ENCODE measurements around the gene TOX2. TPM values are rescaled to one million over a fixed set of nuclear protein-coding genes. Genes with fewer than 3 reads are reported as not detected.

Gene TOX2
- total RNA-seq, 1 experiment from 2014 or later: 0.06 TPM

DNA sequence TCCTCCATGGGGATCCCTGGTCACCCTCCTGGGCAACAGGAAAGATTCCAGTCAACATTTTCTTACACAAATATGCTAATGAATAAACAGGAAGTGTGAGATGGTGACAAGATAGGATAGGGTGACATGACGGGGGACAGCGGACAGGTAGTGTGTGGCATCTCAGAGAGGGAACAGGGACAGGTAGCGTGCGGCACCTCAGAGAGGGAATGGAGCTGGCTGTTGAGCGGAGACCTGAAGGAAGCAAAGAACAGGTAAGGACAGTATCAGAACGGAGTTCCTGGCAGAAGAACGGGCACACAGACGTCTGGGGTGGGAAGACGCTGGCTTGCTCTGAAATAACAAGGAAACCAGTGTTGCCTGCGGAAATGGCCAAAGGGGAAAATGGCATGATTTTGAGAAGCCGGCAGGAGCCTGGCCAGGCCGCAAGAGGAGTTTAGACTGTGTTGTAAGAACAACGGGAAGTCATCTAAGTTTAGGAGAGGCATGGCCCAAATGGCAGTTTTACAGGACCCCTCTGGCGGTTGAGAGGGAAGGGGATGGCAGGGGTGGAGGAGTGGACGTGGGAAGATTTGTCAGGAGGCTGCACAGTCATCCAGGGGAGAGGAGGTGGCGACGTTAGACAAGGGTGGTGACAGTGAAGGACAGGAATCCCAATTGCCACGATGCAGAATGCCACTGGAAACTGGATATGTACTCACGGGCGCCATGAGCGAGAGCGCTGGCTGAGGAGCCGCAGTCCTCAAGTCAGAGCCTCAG, 160.7 kb downstream of the TOX2 start:
- no peak for DNase-seq (ENCODE audit: low read depth)

DNA sequence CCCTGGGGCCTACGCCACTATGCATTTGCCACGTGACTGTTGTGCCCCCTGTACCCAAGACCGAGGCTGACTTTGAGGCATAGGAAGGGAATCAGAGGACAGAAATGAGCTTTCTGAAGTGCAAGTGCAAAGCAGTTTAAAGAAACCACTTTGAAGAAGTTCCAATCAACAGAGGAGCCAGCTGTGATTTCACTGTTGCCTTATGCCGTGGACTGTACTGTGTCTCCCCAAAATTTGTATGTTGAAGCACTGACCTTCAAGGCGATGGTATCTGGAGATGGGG, 161.2 kb downstream of the TOX2 start:
- DNase-seq (ENCODE audit: low read depth): no peak

DNA sequence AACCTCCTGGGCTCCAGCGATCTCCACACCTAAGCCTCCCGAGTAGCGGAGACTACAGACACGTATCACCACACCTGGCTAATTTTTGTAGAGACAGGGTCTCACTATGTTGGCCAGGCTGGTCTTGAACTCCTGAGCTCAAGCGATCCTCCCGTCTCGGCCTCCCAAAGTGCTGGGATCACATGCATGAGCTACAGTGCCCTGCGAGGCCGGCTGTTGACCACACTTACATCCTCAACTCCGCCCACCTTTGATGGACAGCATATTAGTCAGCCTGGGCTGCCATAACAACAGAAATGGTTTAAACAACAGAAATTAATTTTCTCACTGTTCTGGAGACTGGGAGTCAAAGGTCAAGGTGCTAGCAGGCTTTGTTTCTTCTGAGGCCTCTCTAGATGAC, 164.6 kb downstream of the TOX2 start:
- DNase-seq (ENCODE audit: low read depth): peak; percentile 21

DNA sequence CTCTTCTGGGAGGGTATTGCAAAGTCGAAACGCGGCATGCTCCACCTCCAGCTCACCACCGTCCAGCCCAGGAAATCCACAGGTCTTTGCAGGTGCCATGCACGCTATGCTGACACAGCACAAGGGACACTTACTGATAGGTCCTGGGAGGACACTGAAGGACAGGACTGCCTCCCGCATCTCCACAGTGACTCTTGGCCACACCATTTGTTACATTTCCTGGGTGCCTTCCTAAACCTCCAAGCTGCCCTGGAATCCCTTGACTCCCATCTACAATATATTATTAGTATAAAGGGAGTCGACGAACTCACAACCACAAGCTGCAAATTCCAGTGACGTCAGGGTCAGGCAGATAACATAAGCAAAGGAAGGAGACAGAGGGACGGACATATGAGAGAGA, 165.4 kb downstream of the TOX2 start:
- DNase-seq (ENCODE audit: low read depth): no peak

DNA sequence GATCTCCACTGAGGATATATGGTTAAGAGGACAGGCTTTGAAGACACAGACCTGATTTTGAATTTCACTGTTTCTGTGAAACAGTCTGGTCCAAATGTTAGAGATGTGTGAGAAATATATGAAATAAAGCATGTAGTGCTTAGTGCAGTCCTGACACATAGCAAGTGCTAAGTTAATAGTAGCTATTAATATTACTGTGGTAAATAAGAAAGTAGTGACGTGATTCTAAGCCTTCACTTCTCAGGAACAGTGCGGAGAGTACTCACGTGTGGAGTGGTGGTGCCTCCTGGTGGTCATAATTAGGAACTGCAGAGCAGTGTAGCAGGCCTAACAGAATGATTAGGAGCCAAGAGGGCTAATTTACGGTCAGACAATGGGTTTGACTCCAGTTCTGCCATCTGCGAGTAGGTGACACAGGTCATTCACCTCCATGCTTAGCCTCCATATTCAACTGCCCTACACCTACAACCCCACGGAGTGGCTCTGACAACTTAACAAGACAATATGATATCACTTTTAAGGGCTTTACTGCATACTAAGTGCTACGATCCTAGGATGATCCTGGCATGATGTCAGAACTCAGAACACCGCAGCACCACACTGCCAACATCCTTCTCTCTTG, 166.1 kb downstream of the TOX2 start:
- peak; percentile 77 for DNase-seq (ENCODE audit: low read depth)

DNA sequence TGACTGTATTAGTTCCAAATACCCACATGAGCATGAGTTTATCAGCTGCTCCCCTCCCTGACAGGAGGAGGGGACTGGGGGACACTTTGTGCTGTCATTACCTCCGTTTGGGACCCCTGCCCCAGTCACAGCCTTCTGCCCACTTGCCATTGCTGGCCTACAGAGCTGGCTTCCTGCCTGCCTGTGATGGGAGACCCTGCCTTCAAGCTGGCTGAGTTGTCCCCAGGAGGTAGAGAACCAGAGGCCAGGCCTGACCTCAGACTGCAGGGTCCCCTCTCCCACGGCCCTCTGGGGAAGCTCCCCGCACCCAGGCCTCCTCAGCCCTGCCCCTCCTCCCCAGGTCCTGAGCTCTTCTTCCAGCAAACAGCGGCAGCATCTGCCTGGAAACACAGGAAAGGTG, 166.8 kb downstream of the TOX2 start:
- no peak for DNase-seq (ENCODE audit: low read depth)

DNA sequence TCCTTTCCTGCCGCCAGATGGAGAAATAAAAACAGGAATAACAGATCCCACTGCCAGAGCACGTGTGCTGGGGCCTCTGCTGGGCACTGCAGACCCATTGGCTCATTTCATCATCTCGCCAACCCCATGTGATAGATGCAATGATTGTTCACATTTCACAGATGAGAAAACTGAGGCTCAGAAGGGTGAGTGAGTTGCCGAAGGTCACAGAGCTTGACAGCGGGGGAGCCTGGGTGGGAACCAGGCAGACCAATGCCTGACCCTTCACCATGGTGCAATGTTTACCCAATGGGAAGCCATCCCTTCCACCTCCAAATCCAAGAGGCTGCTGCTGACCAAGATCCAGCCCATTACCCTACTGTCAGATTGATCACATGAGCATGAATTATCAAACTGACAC, 167.2 kb downstream of the TOX2 start:
- DNase-seq (ENCODE audit: low read depth): no peak

DNA sequence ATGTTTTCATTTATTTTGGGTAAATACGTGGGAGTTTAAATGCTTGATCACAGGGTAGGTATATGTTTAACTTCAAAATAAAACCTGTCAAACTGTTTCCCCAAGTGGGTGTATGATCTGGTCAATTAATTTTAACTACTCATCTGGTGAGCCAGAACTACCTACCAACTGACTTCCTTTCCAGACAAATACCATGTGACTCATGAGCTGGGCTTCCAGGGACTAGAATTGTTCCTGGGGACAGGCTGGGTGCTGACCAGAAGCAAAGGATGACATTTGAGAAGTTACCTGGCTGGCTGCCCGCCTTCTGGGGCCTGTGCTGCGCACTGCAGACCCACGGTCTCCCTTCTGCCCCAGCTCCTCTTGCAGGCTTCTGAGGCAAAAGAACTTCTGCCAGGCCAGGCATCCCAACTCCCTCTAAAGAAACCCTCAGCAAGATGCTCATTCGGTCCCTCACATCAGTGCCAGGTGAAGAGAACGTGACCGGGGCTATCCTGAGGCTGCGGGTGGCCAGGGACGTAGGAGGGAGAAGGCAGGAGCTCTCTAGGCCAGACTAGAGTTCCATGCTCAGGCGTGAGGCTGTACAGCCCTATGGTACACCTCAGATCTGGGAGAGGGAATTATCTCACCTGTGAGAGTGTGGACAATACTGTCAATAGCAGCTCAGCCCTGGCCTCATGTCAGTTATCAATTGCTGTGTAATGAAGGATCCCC, 168.7 kb downstream of the TOX2 start:
- DNase-seq (ENCODE audit: low read depth): peak; percentile 75

DNA sequence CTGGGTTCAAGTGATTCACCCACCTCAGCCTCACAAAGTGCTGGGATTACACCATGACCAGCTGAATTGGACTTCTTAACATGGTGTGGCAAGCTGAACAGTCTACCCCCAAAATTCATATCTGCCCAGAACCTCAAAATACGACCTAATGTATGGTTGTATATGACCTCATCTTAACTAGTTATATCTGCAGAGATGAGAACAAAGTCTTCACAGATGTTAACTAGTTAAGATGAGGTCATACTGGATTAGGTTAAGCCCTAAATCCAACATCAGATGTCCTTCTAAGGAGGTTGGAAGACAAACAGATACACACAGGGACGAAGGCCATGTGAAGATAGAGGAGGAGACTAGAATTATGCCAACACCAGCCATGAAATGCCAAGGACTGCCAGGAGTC, 169.8 kb downstream of the TOX2 start:
- DNase-seq (ENCODE audit: low read depth): no peak

DNA sequence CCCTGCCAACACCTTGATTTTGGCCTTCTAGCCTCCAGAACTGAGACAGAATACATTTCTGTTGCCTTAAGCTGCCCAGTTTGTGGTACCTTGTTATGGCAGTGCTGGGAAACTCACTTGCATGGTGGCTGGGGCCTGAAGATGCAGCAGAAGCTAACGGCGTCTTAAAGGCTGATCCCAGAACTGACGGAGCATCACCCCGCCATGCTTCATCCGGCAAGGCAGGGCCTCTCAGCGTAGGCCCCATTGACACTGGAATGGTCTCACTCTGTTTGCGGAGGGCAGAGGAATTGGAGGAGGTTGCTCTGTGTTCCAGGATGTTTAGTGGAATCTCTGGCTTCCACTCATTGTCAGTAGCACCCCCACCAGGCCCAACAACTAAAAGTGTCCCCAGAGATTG, 170.2 kb downstream of the TOX2 start:
- DNase-seq (ENCODE audit: low read depth): no peak

DNA sequence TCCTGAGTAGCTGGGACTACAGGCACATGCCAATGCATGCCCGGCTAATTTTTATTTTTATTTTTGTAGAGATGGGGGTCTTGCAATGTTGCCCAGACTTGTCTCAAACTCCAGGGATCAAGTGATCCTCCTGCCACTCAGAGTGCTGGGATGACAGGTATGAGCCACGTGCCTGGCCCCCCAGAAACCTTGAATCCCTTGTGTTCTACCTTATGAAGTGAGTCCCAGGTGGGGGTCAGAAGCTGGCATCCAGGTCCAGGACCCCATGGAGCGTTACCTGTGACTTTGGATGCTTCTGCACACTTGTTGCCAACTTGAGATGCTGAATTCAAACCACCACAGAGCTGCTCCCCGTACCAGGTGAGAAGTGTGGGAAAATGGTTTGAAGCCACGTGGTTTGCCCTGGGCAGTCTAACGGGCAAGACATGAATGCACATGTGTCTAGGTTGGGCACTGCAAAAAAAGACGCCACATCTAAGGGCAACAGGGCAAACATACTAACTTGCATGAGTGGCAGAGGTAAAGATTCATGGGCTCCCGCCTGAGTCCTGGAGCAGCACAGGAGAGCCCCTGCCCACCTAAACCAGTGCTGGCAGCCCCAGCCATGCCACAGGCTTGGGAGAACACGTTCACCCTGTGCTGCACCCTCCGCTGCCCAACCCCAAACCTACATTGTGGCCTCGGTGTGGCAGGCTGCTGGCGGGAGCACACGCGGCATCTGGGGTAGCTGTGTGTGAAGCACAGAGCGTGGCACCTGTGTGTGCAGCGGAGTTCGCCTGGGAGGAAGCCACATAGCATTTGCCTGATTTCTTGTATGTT, 171.2 kb downstream of the TOX2 start:
- DNase-seq (ENCODE audit: low read depth): no peak

DNA sequence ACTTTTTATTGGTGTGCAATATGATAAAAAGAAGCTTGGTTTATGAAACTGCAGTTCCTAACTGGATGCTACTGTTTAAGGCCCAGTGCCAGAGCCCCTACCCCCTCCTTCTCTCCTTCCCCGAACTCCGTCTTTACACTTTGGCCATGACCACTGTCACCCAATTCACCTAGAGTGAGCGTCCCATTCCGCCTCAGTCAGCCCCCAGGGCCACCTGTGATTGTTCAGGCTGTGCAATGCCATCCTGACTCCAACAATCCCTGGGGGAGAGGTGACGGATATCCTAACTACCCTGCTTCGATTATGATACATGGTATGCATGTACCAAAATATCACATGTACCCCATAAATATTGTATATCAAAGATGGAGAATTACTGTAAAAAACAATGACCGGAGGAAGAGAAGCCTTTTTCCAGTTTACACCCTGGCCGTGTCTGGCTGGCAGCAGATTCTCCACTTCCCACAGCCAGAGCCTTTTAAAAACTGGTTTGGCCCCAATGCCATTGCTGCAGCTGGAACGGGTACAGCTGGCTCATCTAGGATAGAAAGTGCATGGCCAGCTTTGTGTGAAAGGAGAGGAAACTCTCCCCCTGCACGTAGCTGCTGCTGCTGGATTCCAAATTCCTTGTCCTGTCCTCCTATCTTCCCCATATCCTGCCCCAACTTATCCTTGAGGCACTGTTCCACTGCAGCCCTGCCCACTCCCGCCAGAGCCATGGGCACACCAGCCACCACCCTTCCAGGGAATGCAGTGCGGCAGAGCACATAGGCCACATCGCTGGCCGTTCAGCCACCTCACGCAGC, 172.6 kb downstream of the TOX2 start:
- no peak for DNase-seq (ENCODE audit: low read depth)

DNA sequence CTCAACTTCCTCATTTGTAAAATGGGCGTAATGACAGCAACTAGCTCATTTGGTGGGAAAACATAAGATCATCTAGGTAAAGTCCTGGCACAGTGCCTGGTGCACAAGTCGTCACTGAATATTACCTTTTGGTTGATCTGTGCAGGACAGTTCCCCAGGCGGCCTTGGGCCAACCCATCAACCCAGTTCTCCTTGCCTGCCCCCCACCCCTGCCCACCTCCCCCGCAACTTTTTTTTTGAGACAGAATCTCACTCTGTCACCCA, 173.1 kb downstream of the TOX2 start:
- DNase-seq (ENCODE audit: low read depth): no peak

DNA sequence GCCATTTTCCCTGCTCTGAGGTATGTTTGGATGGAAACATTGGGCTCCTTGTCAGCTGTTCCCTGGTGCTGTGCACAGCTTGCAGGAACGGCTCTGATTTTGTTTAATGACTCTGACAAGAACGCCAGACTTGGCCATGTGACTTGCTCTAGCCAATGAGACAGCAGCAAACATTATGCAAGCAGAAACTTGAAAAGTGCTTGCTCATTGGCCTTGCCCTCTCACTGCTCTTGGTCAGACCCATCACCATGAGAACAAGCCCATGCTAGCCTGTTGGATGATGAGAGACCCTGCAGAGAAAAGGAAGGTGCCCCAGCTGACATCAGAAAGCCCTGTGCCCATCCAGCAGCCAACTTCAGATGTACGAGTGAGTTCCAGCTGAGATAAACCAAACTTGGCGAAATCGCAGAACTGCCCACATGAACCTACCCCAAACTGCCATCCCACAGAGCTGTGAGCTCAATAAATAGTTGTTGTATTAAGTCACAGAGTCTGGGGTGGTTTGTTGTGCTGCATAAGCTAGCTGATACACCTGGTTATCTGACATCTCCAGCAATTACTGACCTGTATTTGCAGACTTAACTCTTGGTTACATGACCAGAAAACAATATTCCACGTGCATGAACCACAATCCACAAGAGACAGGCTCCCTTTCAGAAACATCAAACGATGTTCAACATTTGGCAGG, 175.5 kb downstream of the TOX2 start:
- peak; percentile 48 for DNase-seq (ENCODE audit: low read depth)

DNA sequence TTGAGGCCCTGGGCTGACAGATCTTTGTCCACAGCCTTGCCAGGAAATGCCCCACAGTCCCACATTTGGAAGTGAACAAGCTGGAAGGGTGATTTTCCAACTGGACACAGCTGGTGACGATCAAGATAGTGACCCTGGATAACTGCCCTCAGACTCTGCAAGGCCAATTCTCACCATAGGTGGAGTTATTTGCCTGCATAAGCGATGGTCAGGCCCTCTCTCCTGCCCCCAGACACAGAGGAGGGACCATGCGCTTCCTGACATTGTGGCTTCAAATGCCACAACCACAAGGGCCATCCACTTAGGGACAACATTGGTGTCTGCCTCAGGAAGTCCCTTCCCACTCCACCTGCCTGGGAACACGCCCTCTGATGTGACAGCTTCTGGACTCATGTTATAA, 176.4 kb downstream of the TOX2 start:
- DNase-seq (ENCODE audit: low read depth): no peak

DNA sequence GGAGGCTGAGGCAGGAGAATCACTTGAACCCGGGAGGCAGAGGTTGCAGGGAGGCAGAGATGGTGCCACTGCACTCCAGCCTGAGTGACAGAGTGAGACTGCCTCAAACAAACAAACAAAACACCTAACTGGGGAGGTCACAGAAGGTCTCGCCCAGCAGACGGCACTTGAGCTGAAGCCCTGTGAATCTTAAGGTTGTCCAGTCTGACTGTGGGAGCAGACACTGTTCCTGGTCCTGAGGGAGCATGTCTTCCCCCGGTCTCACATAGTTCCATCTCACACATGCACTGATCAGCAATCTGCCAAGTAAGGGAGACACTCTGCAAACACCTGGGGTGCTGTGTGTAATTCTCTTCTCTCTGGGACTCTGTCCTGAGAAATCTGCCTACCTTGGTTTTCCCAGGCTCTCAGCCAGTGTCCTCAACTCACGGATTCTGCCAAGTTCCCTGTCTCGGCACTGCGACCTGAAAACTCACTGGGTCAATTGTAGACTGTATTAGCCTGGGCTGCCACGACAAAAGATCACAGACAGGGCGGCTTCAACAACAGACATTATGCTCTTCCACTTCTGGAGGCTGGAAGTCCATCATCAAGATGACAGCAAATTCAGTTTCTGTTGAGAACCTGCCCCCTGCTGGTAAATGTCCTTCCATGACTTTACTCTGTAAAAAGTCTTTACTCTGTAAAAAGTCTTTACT, 178.0 kb downstream of the TOX2 start:
- peak; percentile 27 for DNase-seq (ENCODE audit: low read depth)

DNA sequence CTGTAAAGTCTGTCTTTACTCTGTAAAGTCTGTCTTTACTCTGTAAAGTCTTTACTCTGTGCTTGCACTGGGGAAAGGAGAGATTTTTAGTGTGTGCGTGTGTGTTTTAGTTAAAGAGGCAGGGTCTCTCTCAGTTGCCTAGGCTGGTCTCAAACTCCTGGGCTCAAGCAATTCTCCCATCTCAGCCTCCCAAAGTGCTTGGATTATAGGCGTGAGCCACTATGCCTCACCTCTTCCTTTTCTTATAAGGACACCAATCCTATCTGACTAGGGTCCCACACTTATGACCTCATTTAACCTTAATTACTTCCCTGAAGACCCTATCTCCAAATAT, 178.6 kb downstream of the TOX2 start:
- no peak for DNase-seq (ENCODE audit: low read depth)

DNA sequence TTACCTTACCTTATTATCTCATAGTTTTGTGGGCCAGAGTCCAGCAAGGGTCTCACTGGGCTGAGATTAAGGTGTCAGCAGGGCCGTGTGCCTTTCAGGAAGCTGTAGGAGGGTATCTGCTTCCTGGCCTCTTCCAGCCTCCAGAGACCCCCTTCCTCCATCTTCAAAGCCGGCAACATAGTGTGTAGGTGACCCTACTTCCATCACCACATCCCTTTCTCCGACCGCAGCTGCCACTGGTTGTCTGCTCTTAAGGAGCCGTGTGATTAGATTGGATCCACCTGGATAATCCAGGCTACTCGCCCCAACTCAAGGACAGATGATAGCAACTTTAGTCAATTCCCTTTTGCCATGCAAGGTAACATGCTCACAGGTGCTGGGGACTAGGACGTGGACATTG, 181.2 kb downstream of the TOX2 start:
- no peak for DNase-seq (ENCODE audit: low read depth)

DNA sequence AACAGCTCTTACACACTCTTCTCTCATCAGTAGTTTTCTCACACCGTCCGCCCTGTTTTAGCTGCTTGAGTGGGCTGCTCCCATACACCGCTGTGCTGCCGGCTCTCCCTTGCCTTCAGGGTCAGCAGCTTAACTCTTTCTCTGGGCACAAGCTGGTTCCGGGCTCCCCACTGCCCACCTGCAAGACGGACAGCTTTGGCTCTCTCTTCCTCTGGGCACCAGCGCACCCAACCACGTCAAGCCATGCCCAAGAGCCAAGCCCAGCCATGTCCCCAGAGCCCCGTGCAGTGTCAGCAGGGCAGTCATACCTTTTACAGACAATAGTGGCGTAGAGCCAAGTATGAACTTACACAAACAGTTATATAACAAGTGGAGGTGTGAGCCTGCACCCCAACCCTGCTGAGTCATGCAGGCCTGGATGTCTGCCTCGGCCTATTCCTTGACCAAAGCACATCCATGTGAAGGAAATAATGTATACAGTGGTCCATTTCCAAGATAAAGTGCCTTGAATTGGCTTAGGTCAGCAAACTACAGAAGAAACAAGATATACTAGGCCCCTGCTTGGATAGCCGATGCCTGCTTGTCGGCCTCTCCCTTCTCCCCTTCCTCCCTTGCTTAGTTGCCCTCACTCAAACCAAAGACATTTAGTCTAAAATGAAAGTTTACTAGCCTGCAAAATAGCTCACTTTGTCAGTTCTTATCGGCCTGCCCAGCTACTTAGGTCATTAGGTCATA, 183.0 kb downstream of the TOX2 start:
- no peak for DNase-seq (ENCODE audit: low read depth)

DNA sequence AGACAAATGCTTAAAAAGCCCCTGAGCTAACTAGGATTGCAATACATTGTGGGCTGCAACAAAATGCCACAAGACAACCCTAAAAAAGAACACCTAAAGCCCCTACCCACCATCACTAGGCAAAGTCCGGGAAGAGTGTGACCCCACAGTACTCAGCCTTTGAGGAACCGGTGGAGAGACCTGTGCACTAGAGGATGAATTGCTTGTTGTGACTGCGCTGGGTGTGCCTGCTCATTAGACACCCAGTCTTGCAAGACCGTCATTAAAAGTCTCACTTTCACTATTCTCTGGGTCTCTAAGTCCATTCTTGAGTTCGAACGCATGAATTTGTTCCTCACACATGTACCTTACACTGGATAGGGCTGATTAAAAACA, 183.6 kb downstream of the TOX2 start:
- DNase-seq (ENCODE audit: low read depth): no peak
